DMS153 treated with DMSO at 0.1 percent for 48 hours (cell line): ENCODE data around the gene RBCK1.
"Not testable (repeated sequence)": the region's sequence is repeated elsewhere in the genome, so short reads cannot be mapped to it uniquely, and the experiment has no call there.

Source experiments
- DNase-seq: peaks from one replicate; lab custom pipeline; 2025; ENCODE audit not compliant: unreplicated experiment; lab: John Stamatoyannopoulos, UW

Gene RBCK1

GRCh38 chr20:467755-468154 is 59.7 kb downstream of the RBCK1 start:
- no peak for DNase-seq

GRCh38 chr20:469746-470490 is 61.8 kb downstream of the RBCK1 start:
- DNase-seq, result no peak

- no peak for DNase-seq
These were observed 64.2 kb downstream of the RBCK1 start for GRCh38 chr20:472137-472846.

GRCh38 chr20:472889-473292 is 64.8 kb downstream of the RBCK1 start:
- DNase-seq, result no peak

- DNase-seq, result no peak
These were observed 66.5 kb downstream of the RBCK1 start for GRCh38 chr20:474581-474980.

- DNase-seq, result no peak
These were observed 67.6 kb downstream of the RBCK1 start for GRCh38 chr20:475463-476357.

- DNase-seq, result not testable (repeated sequence)
These were observed 68.6 kb downstream of the RBCK1 start for GRCh38 chr20:476561-477249.

- DNase-seq, result no peak
These were observed 70.2 kb downstream of the RBCK1 start for GRCh38 chr20:478010-478948.

GRCh38 chr20:478949-479429 is 70.9 kb downstream of the RBCK1 start:
- peak; percentile 54 for DNase-seq

GRCh38 chr20:479487-479886 is 71.4 kb downstream of the RBCK1 start:
- no peak for DNase-seq

GRCh38 chr20:480044-480443 is 71.9 kb downstream of the RBCK1 start:
- no peak for DNase-seq

- DNase-seq, result no peak
These were observed 73.1 kb downstream of the RBCK1 start for GRCh38 chr20:481167-481566.
